ENCODE results near the gene PLA2G1B.
A peak's percentile ranks its signal among the peaks of the same experiment; 100 is the strongest.

The PLA2G1B gene

GRCh38 chr12:120327593-120327992 is at the start of gene PLA2G1B:
Gene PLA2G1B, minus strand, starts transcription at chr12:120327779. Its CDS starts 26 bp downstream, at chr12:120327753.
- FAIRE-seq, result no peak
- no peak for DNase-seq (ENCODE audit: low spot score)

- no peak for FAIRE-seq
Observed at GRCh38 chr12:120376934-120377572, 49.5 kb upstream of the PLA2G1B start.

GRCh38 chr12:120376416-120376815 is 48.8 kb upstream of the PLA2G1B start:
- FAIRE-seq, result no peak
- DNase-seq (ENCODE audit: low spot score), result peak; percentile 15

More at GRCh38 chr12:120376934-120377572, 49.5 kb upstream of the PLA2G1B start:
- no peak for DNase-seq (ENCODE audit: low spot score)

GRCh38 chr12:120376009-120376408 is 48.4 kb upstream of the PLA2G1B start:
- DNase-seq (ENCODE audit: low spot score), result no peak
- FAIRE-seq, result no peak

GRCh38 chr12:120373683-120374082 is 46.1 kb upstream of the PLA2G1B start:
- FAIRE-seq, result no peak
- no peak for DNase-seq (ENCODE audit: low spot score)

- FAIRE-seq (no peak), DNase-seq (ENCODE audit: low spot score) (no peak)
Observed at GRCh38 chr12:120370343-120371243, 43.0 kb upstream of the PLA2G1B start.

- DNase-seq (ENCODE audit: low spot score) (no peak), FAIRE-seq (no peak)
Observed at GRCh38 chr12:120369603-120370342, 42.2 kb upstream of the PLA2G1B start.

GRCh38 chr12:120368789-120369602 is 41.4 kb upstream of the PLA2G1B start, which contains the start of gene MSI1:
Gene MSI1, minus strand, starts transcription at chr12:120369164. Its CDS starts 73 bp downstream, at chr12:120369091.
- DNase-seq (ENCODE audit: low spot score) (no peak), FAIRE-seq (no peak)

GRCh38 chr12:120367924-120368788 is 40.6 kb upstream of the PLA2G1B start:
- DNase-seq (ENCODE audit: low spot score) (no peak), FAIRE-seq (no peak)

- no peak for FAIRE-seq
Observed at GRCh38 chr12:120367233-120367923, 39.8 kb upstream of the PLA2G1B start.

GRCh38 chr12:120366845-120367232 is 39.3 kb upstream of the PLA2G1B start:
- no peak for DNase-seq (ENCODE audit: low spot score)
- FAIRE-seq, result no peak

More at GRCh38 chr12:120367233-120367923, 39.8 kb upstream of the PLA2G1B start:
- DNase-seq (ENCODE audit: low spot score), result no peak

GRCh38 chr12:120366341-120366705 is 38.7 kb upstream of the PLA2G1B start:
- DNase-seq (ENCODE audit: low spot score) (no peak), FAIRE-seq (no peak)

- DNase-seq (ENCODE audit: low spot score) (no peak), FAIRE-seq (no peak)
Observed at GRCh38 chr12:120365675-120366340, 38.2 kb upstream of the PLA2G1B start.

GRCh38 chr12:120364487-120364886 is 36.9 kb upstream of the PLA2G1B start:
- FAIRE-seq (no peak), DNase-seq (ENCODE audit: low spot score) (no peak)

- FAIRE-seq (no peak), DNase-seq (ENCODE audit: low spot score) (no peak)
Observed at GRCh38 chr12:120363274-120363855, 35.8 kb upstream of the PLA2G1B start.

- FAIRE-seq (no peak), DNase-seq (ENCODE audit: low spot score) (no peak)
Observed at GRCh38 chr12:120362516-120363273, 35.1 kb upstream of the PLA2G1B start.

GRCh38 chr12:120361506-120362208 is 34.1 kb upstream of the PLA2G1B start:
- DNase-seq (ENCODE audit: low spot score) (no peak), FAIRE-seq (no peak)

Measured in RCC 7860 (cell line).